HEK293 (cell line): ENCODE measurements around the gene SGF29.

Source experiments
- FEZF1 ChIP-seq: fragments of 450-650 bp; formaldehyde crosslinking; IDR thresholded peaks from 2 replicates; pipeline ENCODE4 v1.5.1; 2016; ENCODE audit warnings: missing biosample characterization, missing genetic modification characterization
- KLF1 ChIP-seq: fragments of 450-650 bp; formaldehyde crosslinking; IDR thresholded peaks from 2 replicates; pipeline ENCODE4 v1.5.1; 2016; ENCODE audit warnings: missing biosample characterization, missing genetic modification characterization
- KLF17 ChIP-seq: fragments of 450-650 bp; formaldehyde crosslinking; IDR thresholded peaks from 2 replicates; pipeline ENCODE4 v1.5.1; 2016; ENCODE audit warnings: missing biosample characterization, missing genetic modification characterization
- PATZ1 ChIP-seq: fragments of 450-650 bp; formaldehyde crosslinking; IDR thresholded peaks from 2 replicates; pipeline ENCODE4 v1.5.1; 2016; ENCODE audit warnings: missing biosample characterization, missing genetic modification characterization
- PRDM6 ChIP-seq: fragments of 450-650 bp; formaldehyde crosslinking; IDR thresholded peaks from 2 replicates; pipeline ENCODE4 v1.5.1; 2017; ENCODE audit warnings: missing biosample characterization, missing genetic modification characterization
- SALL2 ChIP-seq: fragments of 450-650 bp; formaldehyde crosslinking; IDR thresholded peaks from 2 replicates; pipeline ENCODE4 v1.5.0; 2017; ENCODE audit warnings: missing biosample characterization, mild to moderate bottlenecking, missing genetic modification characterization, borderline replicate concordance
- SETDB1 ChIP-seq: IDR thresholded peaks from one replicate; pipeline ENCODE4 v1.6.1; 2017; ENCODE audit warnings: mild to moderate bottlenecking, low read length, moderate library complexity, mixed read lengths; ENCODE audit not compliant: insufficient read length
- ZBTB10 ChIP-seq: fragments of 450-650 bp; formaldehyde crosslinking; IDR thresholded peaks from 2 replicates; pipeline ENCODE4 v1.5.1; 2016; ENCODE audit warnings: missing biosample characterization, missing genetic modification characterization
- ZBTB26 ChIP-seq: fragments of 450-650 bp; formaldehyde crosslinking; optimal IDR thresholded peaks from 2 replicates; pipeline ENCODE3; 2016; ENCODE audit warnings: missing biosample characterization, mild to moderate bottlenecking, missing genetic modification characterization
- ZBTB48 ChIP-seq: fragments of 450-650 bp; formaldehyde crosslinking; IDR thresholded peaks from 2 replicates; pipeline ENCODE4 v1.5.1; 2016; ENCODE audit warnings: missing biosample characterization, missing genetic modification characterization
- ZBTB7A ChIP-seq: fragments of 450-650 bp; formaldehyde crosslinking; IDR thresholded peaks from 2 replicates; pipeline ENCODE4 v1.5.1; 2016; ENCODE audit warnings: low read depth, missing biosample characterization, missing genetic modification characterization
- ZFP69B ChIP-seq: fragments of 450-650 bp; formaldehyde crosslinking; IDR thresholded peaks from 2 replicates; pipeline ENCODE4 v1.5.1; 2016; ENCODE audit warnings: missing biosample characterization, missing genetic modification characterization
- ZNF138 ChIP-seq: fragments of 450-650 bp; formaldehyde crosslinking; IDR thresholded peaks from 2 replicates; pipeline ENCODE4 v1.5.1; 2016; ENCODE audit warnings: missing biosample characterization, missing genetic modification characterization, borderline replicate concordance
- ZNF157 ChIP-seq: fragments of 450-650 bp; formaldehyde crosslinking; IDR thresholded peaks from 2 replicates; pipeline ENCODE4 v1.5.1; 2016; ENCODE audit warnings: missing biosample characterization, missing genetic modification characterization
- ZNF175 ChIP-seq: fragments of 450-650 bp; formaldehyde crosslinking; IDR thresholded peaks from 2 replicates; pipeline ENCODE4 v1.5.1; 2016; ENCODE audit warnings: missing biosample characterization, missing genetic modification characterization
- ZNF18 ChIP-seq: fragments of 450-650 bp; formaldehyde crosslinking; IDR thresholded peaks from 2 replicates; pipeline ENCODE4 v1.5.1; 2016; ENCODE audit warnings: missing biosample characterization, missing genetic modification characterization
- ZNF184 ChIP-seq: fragments of 450-650 bp; IDR thresholded peaks from 2 replicates; pipeline ENCODE4 v1.5.1; 2018; ENCODE audit warnings: missing biosample characterization, mild to moderate bottlenecking, missing genetic modification characterization
- ZNF529 ChIP-seq: fragments of 450-650 bp; formaldehyde crosslinking; IDR thresholded peaks from 2 replicates; pipeline ENCODE4 v1.5.1; 2017; ENCODE audit warnings: missing genetic modification characterization, missing biosample characterization; ENCODE audit not compliant: insufficient replicate concordance
- ZNF555 ChIP-seq: fragments of 450-650 bp; formaldehyde crosslinking; conservative IDR thresholded peaks from 2 replicates; pipeline ENCODE4 v1.5.1; 2017; ENCODE audit warnings: missing biosample characterization, mild to moderate bottlenecking, missing genetic modification characterization, inconsistent platforms
- ZNF600 ChIP-seq: fragments of 450-650 bp; formaldehyde crosslinking; IDR thresholded peaks from 2 replicates; pipeline ENCODE4 v1.5.1; 2016; ENCODE audit warnings: missing biosample characterization, missing genetic modification characterization
- ZNF610 ChIP-seq: fragments of 450-650 bp; formaldehyde crosslinking; IDR thresholded peaks from 2 replicates; pipeline ENCODE4 v1.5.1; 2016; ENCODE audit warnings: missing biosample characterization, missing genetic modification characterization, borderline replicate concordance
- ZNF629 ChIP-seq: fragments of 450-650 bp; formaldehyde crosslinking; IDR thresholded peaks from 2 replicates; pipeline ENCODE4 v1.5.1; 2017; ENCODE audit warnings: missing biosample characterization, missing genetic modification characterization
- ZNF658 ChIP-seq: fragments of 450-650 bp; formaldehyde crosslinking; IDR thresholded peaks from 2 replicates; pipeline ENCODE4; 2016; ENCODE audit warnings: missing biosample characterization, missing genetic modification characterization
- ZNF677 ChIP-seq: fragments of 450-650 bp; IDR thresholded peaks from 2 replicates; pipeline ENCODE4 v1.5.0; 2018; ENCODE audit warnings: missing biosample characterization, mild to moderate bottlenecking, missing genetic modification characterization, moderate library complexity
- ZNF791 ChIP-seq: fragments of 450-650 bp; formaldehyde crosslinking; IDR thresholded peaks from 2 replicates; pipeline ENCODE4 v1.5.1; 2016; ENCODE audit warnings: missing biosample characterization, missing genetic modification characterization
- ZSCAN4 ChIP-seq: fragments of 450-650 bp; formaldehyde crosslinking; IDR thresholded peaks from 2 replicates; pipeline ENCODE4 v1.5.1; 2017; ENCODE audit warnings: missing biosample characterization, missing genetic modification characterization
- ZXDB ChIP-seq: fragments of 450-650 bp; formaldehyde crosslinking; IDR thresholded peaks from 2 replicates; pipeline ENCODE4 v1.5.1; 2016; ENCODE audit warnings: missing biosample characterization, missing genetic modification characterization

The SGF29 gene

GRCh38 chr16:28553776-28554633 is at the start of gene SGF29 (continued):
- TF ChIP-seq PRDM6 (tag by site-specific recombination) (peak; percentile 27; the same call in 1 of the 2 replicates), ZNF157 (tag by site-specific recombination) (no peak), KLF1 (tag by site-specific recombination) (peak; percentile 44; the same call in 1 of the 2 replicates), SETDB1 (no peak), PATZ1 (peak; percentile 29), ZBTB26 (peak; percentile 91), SALL2 (tag by site-specific recombination) (no peak), ZBTB7A (tag by site-specific recombination) (peak; percentile 48; the same call in 1 of the 2 replicates), ZNF138 (tag by site-specific recombination) (no peak), ZNF629 (peak; percentile 81), ZFP69B (tag by site-specific recombination) (0 out of 2 replicates have a peak, but pooled peaks have one; percentile 45), FEZF1 (tag by site-specific recombination) (no peak), ZNF791 (tag by site-specific recombination) (no peak), ZNF610 (tag by site-specific recombination) (peak; percentile 57; the same call in 1 of the 2 replicates), ZBTB48 (tag by site-specific recombination) (no peak), ZXDB (tag by site-specific recombination) (peak; percentile 93), ZNF175 (tag by site-specific recombination) (no peak), ZNF600 (peak; percentile 77), ZNF555 (tag by site-specific recombination) (no peak), ZSCAN4 (tag by site-specific recombination) (peak; percentile 59; the same call in 1 of the 2 replicates), ZBTB10 (tag by site-specific recombination) (no peak), ZNF658 (tag by site-specific recombination) (no peak), KLF17 (tag by site-specific recombination) (peak; percentile 86), ZNF677 (tag by site-specific recombination) (no peak), ZNF529 (no peak), ZNF18 (tag by site-specific recombination) (0 out of 2 replicates have a peak, but pooled peaks have one; percentile 26), ZNF184 (no peak)
